ENCODE measurements around the gene SNCAIP.

Gene SNCAIP

DNA sequence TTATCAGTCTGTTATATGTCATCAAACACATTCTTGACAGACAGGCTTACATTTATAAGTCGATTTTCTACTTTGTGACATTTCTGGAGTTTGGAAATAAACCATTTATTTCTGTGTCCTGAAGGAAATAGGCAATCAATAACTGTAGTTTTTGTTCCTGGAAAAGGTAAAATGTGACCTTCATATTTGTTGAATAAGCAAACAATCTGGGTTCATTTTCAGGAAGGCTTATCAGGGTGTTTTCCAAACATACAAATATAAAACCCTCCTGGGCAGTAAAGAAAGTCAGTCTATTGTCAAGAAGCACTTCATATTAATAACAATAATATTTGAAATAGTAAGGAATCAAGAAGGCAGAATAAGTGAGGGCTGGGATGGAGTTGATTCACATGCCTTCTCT is 195.0 kb downstream of the SNCAIP start:
- DNase-seq (ENCODE audit: low read depth), result no peak

DNA sequence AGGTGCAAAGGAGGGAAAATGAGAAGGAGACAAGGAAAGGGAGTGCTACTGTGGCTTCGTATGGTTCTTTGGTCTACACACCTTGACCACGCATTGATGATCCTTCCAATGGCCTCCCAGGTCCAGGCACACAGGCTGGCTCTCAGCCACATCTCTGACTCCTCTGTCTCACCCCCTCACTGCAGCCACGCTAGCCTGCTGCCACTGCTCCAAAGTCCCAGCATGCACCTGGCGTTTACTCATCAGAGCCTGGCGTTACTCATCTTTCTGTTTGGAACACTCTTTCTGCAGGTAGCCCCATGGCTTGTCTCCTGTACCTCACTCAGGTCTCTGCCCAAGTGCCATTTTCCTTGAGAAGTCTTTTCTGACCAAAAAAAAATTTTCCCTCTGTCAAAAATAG is 195.5 kb downstream of the SNCAIP start:
- DNase-seq (ENCODE audit: low read depth), result no peak

DNA sequence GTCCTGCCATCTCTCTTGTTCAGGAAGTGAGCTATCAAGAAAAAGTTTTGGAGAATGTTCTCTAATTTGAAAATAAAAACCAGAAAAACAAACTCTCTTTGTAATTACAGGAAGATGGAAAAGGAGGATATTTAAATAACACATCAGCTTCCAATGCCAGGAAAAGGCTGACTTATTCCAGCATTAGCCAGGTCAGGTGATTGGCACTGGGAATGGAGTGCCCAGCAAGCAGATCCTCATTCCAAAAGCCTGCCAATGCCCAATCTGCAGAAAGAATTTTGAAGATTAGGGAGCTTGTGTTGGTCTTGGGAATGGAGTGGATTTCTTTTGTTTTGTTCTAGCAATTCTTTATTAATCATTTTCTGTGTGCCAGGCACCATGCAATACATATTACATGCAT is 196.6 kb downstream of the SNCAIP start:
- no peak for DNase-seq (ENCODE audit: low read depth)

All from activated T-cell treated with anti-CD3 and anti-CD28 coated beads for 24 hours (primary cell).